ENCODE measurements around the gene SAYSD1. TPM values are rescaled to one million over a fixed set of nuclear protein-coding genes. Genes with fewer than 3 reads are reported as not detected.

Gene SAYSD1
- total and polyA plus RNA-seq, 11 donors, result 6.5 to 14.6 (median 9.6) TPM

DNA sequence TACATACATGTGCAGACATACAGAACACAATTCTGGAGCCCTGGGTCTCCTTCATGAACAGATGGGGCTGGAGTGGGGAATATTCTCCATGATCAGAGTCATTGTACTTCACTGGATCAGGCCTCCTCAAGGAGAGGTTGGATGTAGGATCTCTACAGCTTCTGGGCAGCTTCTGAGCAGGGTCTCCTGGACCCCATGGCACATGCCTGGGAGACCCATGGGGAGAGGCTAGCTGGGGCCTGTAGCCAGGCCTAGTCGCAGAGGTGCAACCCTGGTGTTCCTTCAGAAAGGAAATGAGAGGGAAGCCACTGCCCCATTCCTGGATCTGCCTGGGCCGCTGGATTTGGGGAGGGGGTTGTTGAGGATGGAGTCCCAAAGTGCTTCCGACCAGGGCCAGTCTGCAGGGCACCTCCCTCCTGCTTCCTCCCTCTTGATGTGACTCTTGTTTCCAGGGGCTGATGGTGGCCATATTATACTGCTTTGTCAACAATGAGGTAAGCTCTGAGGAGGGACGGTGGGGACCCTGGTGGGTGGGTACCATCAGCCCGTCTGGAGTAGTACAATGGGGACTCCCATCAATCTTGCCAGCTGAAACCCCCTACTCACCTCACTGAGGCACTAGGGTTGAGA lies 34.6 kb downstream of the SAYSD1 start:
- TF ChIP-seq, protein P1, sequence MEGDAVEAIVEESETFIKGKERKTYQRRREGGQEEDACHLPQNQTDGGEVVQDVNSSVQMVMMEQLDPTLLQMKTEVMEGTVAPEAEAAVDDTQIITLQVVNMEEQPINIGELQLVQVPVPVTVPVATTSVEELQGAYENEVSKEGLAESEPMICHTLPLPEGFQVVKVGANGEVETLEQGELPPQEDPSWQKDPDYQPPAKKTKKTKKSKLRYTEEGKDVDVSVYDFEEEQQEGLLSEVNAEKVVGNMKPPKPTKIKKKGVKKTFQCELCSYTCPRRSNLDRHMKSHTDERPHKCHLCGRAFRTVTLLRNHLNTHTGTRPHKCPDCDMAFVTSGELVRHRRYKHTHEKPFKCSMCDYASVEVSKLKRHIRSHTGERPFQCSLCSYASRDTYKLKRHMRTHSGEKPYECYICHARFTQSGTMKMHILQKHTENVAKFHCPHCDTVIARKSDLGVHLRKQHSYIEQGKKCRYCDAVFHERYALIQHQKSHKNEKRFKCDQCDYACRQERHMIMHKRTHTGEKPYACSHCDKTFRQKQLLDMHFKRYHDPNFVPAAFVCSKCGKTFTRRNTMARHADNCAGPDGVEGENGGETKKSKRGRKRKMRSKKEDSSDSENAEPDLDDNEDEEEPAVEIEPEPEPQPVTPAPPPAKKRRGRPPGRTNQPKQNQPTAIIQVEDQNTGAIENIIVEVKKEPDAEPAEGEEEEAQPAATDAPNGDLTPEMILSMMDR (IDR thresholded peaks at IDR 0.05), result no peak
- TF ChIP-seq POLR2A (IDR thresholded peaks at IDR 0.05), result no peak
- H3K4me3 ChIP-seq, result no peak overlapping the region
- intact Hi-C loops (cut with DNase I), result loop anchor here in 2 of 10 donors (10.0 kb wide), 2 partner anchors 106 to 224 kb away; no protein-coding TSS in a partner anchor
- no peak for ATAC-seq
- H3K27ac ChIP-seq, result no peak overlapping the region
- no peak for DNase-seq
- peaks cover 0 to 11% (median 0%) of the 10 kb centered on the region in 9 donors for H3K27me3 ChIP-seq
- no peaks in the 10 kb centered on the region for H3K4me1 ChIP-seq
- no peaks in the 10 kb centered on the region for H3K36me3 ChIP-seq
- H3K9me3 ChIP-seq, result no peaks in the 10 kb centered on the region
- WGBS, 4 donors, result 68 to 100% (median 86%) methylated on average over 1 to 5 of the region's 5 CpGs

DNA sequence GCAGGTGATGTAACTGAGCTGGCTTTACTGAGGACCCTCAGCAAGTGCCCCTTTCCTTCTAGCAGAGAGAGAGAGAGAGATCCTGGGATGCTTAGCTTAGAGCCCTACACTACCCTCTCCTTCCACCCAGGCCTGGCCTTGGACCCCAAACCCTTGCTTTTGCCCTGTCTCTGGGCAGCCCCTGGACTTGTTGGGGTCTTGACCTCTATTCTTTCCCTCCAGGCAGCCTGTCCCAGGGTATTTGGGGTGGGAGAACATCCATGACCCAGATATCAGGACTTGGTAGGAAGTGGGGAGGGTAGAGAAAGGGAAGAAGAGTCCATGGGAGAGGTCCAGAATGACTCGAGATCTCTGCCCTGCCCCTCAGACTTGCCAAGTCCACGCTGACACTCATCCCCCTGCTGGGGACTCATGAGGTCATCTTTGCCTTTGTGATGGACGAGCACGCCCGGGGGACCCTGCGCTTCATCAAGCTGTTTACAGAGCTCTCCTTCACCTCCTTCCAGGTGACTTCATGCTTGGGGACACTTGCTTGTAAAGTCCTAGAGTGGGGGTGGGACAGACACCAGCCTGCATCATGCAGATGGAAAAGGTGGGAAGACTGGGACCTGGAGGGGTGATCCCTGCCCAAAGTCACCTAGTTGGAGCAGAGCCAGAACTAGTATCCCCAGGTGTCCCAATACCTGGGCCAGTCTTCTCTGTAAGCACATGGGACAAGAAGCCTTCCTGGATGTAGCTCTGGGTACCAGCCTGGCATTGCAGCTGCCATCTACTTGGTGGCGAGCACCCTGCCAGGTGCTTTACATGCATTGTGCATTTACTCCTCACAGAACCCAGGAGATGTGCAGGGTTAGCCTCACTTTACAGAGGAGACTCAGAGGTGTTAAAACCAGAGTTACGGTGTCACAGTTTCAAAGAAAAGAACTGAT lies 35.5 kb downstream of the SAYSD1 start:
- no peak for TF ChIP-seq POLR2A (IDR thresholded peaks at IDR 0.05)
- TF ChIP-seq, protein P1 (IDR thresholded peaks at IDR 0.05), result no peak
- no peaks in the 10 kb centered on the region for H3K9me3 ChIP-seq
- intact Hi-C loops (cut with DNase I), result loop anchor here in 2 of 10 donors (10.0 kb wide), 2 partner anchors 105 to 225 kb away; no protein-coding TSS in a partner anchor
- no peak overlapping the region for H3K4me3 ChIP-seq
- H3K27ac ChIP-seq, result no peak overlapping the region
- DNase-seq (no peak), ATAC-seq (no peak)
- WGBS, 4 donors, result 85 to 86% (median 86%) methylated on average over 7 to 8 of the region's 8 CpGs
- H3K36me3 ChIP-seq, result no peaks in the 10 kb centered on the region
- no peaks in the 10 kb centered on the region for H3K4me1 ChIP-seq
- H3K27me3 ChIP-seq, result peaks cover 0 to 11% (median 0%) of the 10 kb centered on the region in 9 donors

DNA sequence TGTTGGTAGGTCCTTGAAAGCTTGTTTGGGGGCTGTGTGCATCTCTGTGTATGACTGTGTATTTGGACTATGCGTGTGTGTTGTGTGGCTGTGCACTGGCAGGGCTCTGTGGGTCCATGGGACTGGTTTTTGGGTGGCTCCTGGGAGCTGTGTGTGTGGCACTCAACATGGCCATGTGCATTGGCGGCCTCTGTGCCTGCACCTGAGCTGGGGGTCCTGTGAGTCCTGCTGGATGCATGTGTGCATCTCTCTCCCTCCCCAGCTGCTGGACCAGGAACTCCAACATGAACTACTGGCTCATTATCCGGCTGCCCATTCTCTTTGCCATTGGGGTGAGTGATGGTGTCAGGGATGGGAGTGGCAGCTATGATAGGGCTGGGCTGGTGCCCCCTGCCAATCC lies 36.3 kb downstream of the SAYSD1 start:
- Histone ChIP-seq H3K27ac (no peak overlapping the region), H3K9me3 (no peaks in the 10 kb centered on the region), H3K4me1 (no peaks in the 10 kb centered on the region), H3K4me3 (no peak overlapping the region), H3K36me3 (no peaks in the 10 kb centered on the region), H3K27me3 (peaks cover 0 to 10% (median 0%) of the 10 kb centered on the region in 9 donors)
- TF ChIP-seq, protein P1 (IDR thresholded peaks at IDR 0.05), result no peak
- TF ChIP-seq POLR2A (IDR thresholded peaks at IDR 0.05), result no peak
- intact Hi-C loops (cut with DNase I), result no loop called here
- DNase-seq (no peak), ATAC-seq (no peak)
- 77 to 90% (median 88%) methylated on average over 3 of the region's 3 CpGs for WGBS, 4 donors
